GM23338 (cell line): ENCODE data around the gene NOSTRIN. TPM values are rescaled to one million over a fixed set of nuclear protein-coding genes. Genes with fewer than 3 reads are reported as not detected.

ENCODE experiments used
- ATAC-seq: fragments of 200-7000 bp; cut with Tn5 transposase; 3 replicates; pipeline ENCODE4 v1.9.1; 2020
- DNase-seq: peaks from one replicate; pipeline ENCODE4 v3.0.0-alpha.2; 2015; ENCODE audit warnings: low spot score
- H2AFZ ChIP-seq: fragments of 200-600 bp; sonication (generic); 2 replicates; pipeline ENCODE4 v1.8.0; 2016; ENCODE audit warnings: antibody characterized with exemption, mild to moderate bottlenecking, moderate library complexity
- H3F3A ChIP-seq: fragments of 200-600 bp; sonication (generic); replicated peaks from 2 replicates; pipeline ENCODE4 v1.8.0; 2017; ENCODE audit warnings: antibody characterized with exemption, mixed run types, low read depth
- H3K27ac ChIP-seq: fragments of 200-600 bp; sonication (generic); 2 replicates; pipeline ENCODE4 v1.6.1; 2016; ENCODE audit warnings: low read depth
- H3K27me3 ChIP-seq: fragments of 200-600 bp; sonication (generic); 2 replicates; pipeline ENCODE4 v1.8.0; 2016; ENCODE audit warnings: mild to moderate bottlenecking, mixed run types, moderate library complexity; ENCODE audit not compliant: insufficient read depth
- H3K36me3 ChIP-seq: fragments of 200-600 bp; sonication (generic); 2 replicates; pipeline ENCODE4 v1.8.0; 2016; ENCODE audit warnings: mild to moderate bottlenecking; ENCODE audit not compliant: insufficient read depth
- H3K4me1 ChIP-seq: fragments of 200-600 bp; sonication (generic); 2 replicates; pipeline ENCODE4 v1.8.0; 2016; ENCODE audit warnings: mild to moderate bottlenecking, moderate library complexity; ENCODE audit not compliant: insufficient read depth
- H3K4me2 ChIP-seq: fragments of 200-600 bp; sonication (generic); 2 replicates; pipeline ENCODE4 v1.7.1; 2017; ENCODE audit warnings: mixed run types
- H3K4me3 ChIP-seq: fragments of 200-600 bp; sonication (generic); 2 replicates; pipeline ENCODE4 v1.6.1; 2016; ENCODE audit warnings: mixed run types
- H3K79me2 ChIP-seq: fragments of 200-600 bp; sonication (generic); replicated peaks from 2 replicates; pipeline ENCODE4 v1.8.0; 2017; ENCODE audit warnings: mild to moderate bottlenecking; ENCODE audit not compliant: insufficient read depth
- H3K9me2 ChIP-seq: fragments of 200-600 bp; sonication (generic); 2 replicates; pipeline ENCODE4 v1.8.0; 2017; ENCODE audit not compliant: insufficient read depth
- H4K20me1 ChIP-seq: fragments of 200-600 bp; sonication (generic); replicated peaks from 2 replicates; pipeline ENCODE4 v1.8.0; 2017; ENCODE audit warnings: mild to moderate bottlenecking; ENCODE audit not compliant: insufficient read depth
- H3K27ac Mint-ChIP-seq: 2 replicates; pipeline ENCODE4 v1.8.0; 2020; ENCODE audit warnings: inconsistent platforms, mild to moderate bottlenecking, moderate library complexity, mixed read lengths
- H3K27me3 Mint-ChIP-seq: 3 replicates; pipeline ENCODE4 v1.8.0; 2022; ENCODE audit warnings: low read depth, mild to moderate bottlenecking, moderate library complexity, mixed read lengths, inconsistent platforms; ENCODE audit not compliant: insufficient read depth, poor library complexity
- H3K36me3 Mint-ChIP-seq: 3 replicates; pipeline ENCODE4 v1.8.0; 2021; ENCODE audit warnings: low read depth, mild to moderate bottlenecking, inconsistent platforms, moderate library complexity, mixed read lengths
- H3K4me1 Mint-ChIP-seq: 3 replicates; pipeline ENCODE4 v1.8.0; 2020; ENCODE audit warnings: mild to moderate bottlenecking, inconsistent platforms, mixed read lengths
- H3K4me3 Mint-ChIP-seq: 3 replicates; pipeline ENCODE4 v1.8.0; 2021; ENCODE audit warnings: moderate library complexity, mild to moderate bottlenecking, inconsistent platforms, mixed read lengths
- H3K9me3 Mint-ChIP-seq: 3 replicates; pipeline ENCODE4 v1.8.0; 2020; ENCODE audit warnings: moderate library complexity, mild to moderate bottlenecking, inconsistent platforms, mixed read lengths
- CREB1 ChIP-seq: fragments of 250-450 bp; sonication (Bioruptor Pico); IDR thresholded peaks from 2 replicates; pipeline ENCODE4 v1.5.0; 2020; ENCODE audit warnings: low read depth, mild to moderate bottlenecking, moderate library complexity
- EZH2 ChIP-seq: fragments of 200-600 bp; sonication (generic); IDR thresholded peaks from one replicate; pipeline ENCODE4 v1.8.0; 2017; ENCODE audit warnings: antibody characterized with exemption, mild to moderate bottlenecking, low read depth; ENCODE audit not compliant: unreplicated experiment
- EZH2phosphoT487 ChIP-seq: fragments of 200-600 bp; sonication (generic); IDR thresholded peaks from one replicate; pipeline ENCODE4 v1.8.1; 2018; ENCODE audit warnings: antibody characterized with exemption; ENCODE audit not compliant: unreplicated experiment
- JUNB ChIP-seq: IDR thresholded peaks from one replicate; pipeline ENCODE4 v1.6.1; 2016; ENCODE audit warnings: antibody characterized with exemption; ENCODE audit not compliant: unreplicated experiment
- NANOG ChIP-seq: IDR thresholded peaks from 2 replicates; pipeline ENCODE4 v1.6.1; 2016; ENCODE audit warnings: antibody characterized with exemption, borderline replicate concordance
- POLR2AphosphoS5 ChIP-seq: IDR thresholded peaks from 2 replicates; pipeline ENCODE4 v1.6.1; 2016; ENCODE audit warnings: antibody characterized with exemption, low read depth
- STAT1 ChIP-seq: IDR thresholded peaks from one replicate; pipeline ENCODE4 v1.6.1; 2016; ENCODE audit warnings: antibody characterized with exemption; ENCODE audit not compliant: unreplicated experiment
- ZNF114 ChIP-seq: fragments of 250-450 bp; sonication (Bioruptor Pico); IDR thresholded peaks from 2 replicates; pipeline ENCODE4 v1.5.0; 2020; ENCODE audit warnings: mild to moderate bottlenecking, moderate library complexity
- ZNF331 ChIP-seq: fragments of 250-450 bp; sonication (Bioruptor Pico); IDR thresholded peaks from 2 replicates; pipeline ENCODE4 v1.5.0; 2020; ENCODE audit warnings: low read depth, mild to moderate bottlenecking, moderate library complexity
- polyA plus RNA-seq: library from polyadenylated mRNA; unstranded; fragments of >200 nt; fragmentation: Nextera tagmentation; extraction: Ambion mirVana; gene quantifications from 2 replicates; pipeline ENCODE4 v1.2.1, GENCODE V29; 2016
- total RNA-seq: library from RNA; depleted of rRNA; stranded (reverse); fragments of >200 nt; shearing (Covaris generic); gene quantifications from 2 replicates; pipeline ENCODE4 v1.2.3, GENCODE V29; 2014
- TF ChIP-seq, protein P1 (sequence below): IDR thresholded peaks from 2 replicates; pipeline ENCODE4 v1.6.1; 2016; ENCODE audit warnings: antibody characterized with exemption
- TF ChIP-seq, protein P2 (sequence below), 2 experiments: fragments of 200-600 bp in 1 of 2; sonication (generic) in 1 of 2; conservative IDR thresholded peaks; 2 replicates each; pipeline versions ENCODE4 v1.5.1 to v1.6.1; 2016 to 2017; ENCODE audit warnings: antibody characterized with exemption in 2 of 2, low read depth in 2 of 2, mild to moderate bottlenecking in 2 of 2, moderate library complexity in 1 of 2
- TF ChIP-seq, protein P3 (sequence below): fragments of 250-450 bp; sonication (Bioruptor Pico); IDR thresholded peaks from 2 replicates; pipeline ENCODE4 v1.5.0; 2020; ENCODE audit warnings: mild to moderate bottlenecking, moderate library complexity
- TF ChIP-seq, protein P4 (sequence below): IDR thresholded peaks from one replicate; pipeline ENCODE4 v1.6.1; 2018; ENCODE audit warnings: antibody characterized with exemption; ENCODE audit not compliant: unreplicated experiment

The NOSTRIN gene
- total and polyA plus RNA-seq, 2 experiments from 2014 or later: 1.8 TPM; not detected in 1

DNA sequence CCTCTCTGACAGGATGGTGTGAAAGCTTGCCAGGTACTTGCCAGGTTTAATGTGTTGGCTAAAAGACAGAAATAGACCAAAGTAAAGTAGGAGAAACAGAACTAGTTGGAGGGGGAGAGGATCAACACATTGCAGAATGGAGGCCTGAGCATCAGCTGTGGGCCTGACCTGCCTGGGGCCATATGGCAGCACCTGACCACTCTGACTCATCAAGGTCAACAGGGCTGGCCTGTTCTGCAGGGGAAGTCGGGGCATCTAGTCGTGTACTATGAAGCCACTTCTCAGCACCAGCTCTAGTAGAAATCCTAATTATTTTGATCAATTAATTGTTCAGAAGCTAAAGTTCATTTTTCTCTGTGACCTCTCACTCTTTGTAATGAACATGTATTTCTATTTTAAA, 35.8 kb upstream of the NOSTRIN start:
- no peak overlapping the region for H3K4me3 ChIP-seq
- H3K79me2 ChIP-seq: no peaks in the 10 kb centered on the region
- H3K4me1 ChIP-seq: no peaks in the 10 kb centered on the region
- H3F3A ChIP-seq: no peaks in the 10 kb centered on the region
- H3K4me3 Mint-ChIP-seq: no peak overlapping the region
- no peak overlapping the region for H2AFZ ChIP-seq
- peaks cover 10% of the 10 kb centered on the region for H3K36me3 Mint-ChIP-seq
- no peak overlapping the region for H3K4me2 ChIP-seq
- no peaks in the 10 kb centered on the region for H3K4me1 Mint-ChIP-seq
- H3K27ac Mint-ChIP-seq: no peak overlapping the region
- peaks cover 10% of the 10 kb centered on the region for H3K27me3 Mint-ChIP-seq
- no peaks in the 10 kb centered on the region for H3K9me2 ChIP-seq
- H3K36me3 ChIP-seq: no peaks in the 10 kb centered on the region
- no peaks in the 10 kb centered on the region for H3K9me3 Mint-ChIP-seq
- H4K20me1 ChIP-seq: no peaks in the 10 kb centered on the region
- no peaks in the 10 kb centered on the region for H3K27me3 ChIP-seq
- DNase-seq (no peak), ATAC-seq (no peak)
- no peak overlapping the region for H3K27ac ChIP-seq
- TF ChIP-seq NANOG (no peak), CREB1 (CRISPR knock-in tag) (no peak), STAT1 (no peak), ZNF331 (CRISPR knock-in tag) (no peak), JUNB (no peak), ZNF114 (CRISPR knock-in tag) (no peak), EZH2phosphoT487 (no peak), POLR2AphosphoS5 (no peak), EZH2 (no peak)
- TF ChIP-seq, protein P1, sequence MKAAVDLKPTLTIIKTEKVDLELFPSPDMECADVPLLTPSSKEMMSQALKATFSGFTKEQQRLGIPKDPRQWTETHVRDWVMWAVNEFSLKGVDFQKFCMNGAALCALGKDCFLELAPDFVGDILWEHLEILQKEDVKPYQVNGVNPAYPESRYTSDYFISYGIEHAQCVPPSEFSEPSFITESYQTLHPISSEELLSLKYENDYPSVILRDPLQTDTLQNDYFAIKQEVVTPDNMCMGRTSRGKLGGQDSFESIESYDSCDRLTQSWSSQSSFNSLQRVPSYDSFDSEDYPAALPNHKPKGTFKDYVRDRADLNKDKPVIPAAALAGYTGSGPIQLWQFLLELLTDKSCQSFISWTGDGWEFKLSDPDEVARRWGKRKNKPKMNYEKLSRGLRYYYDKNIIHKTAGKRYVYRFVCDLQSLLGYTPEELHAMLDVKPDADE: no peak
- TF ChIP-seq, protein P2, sequence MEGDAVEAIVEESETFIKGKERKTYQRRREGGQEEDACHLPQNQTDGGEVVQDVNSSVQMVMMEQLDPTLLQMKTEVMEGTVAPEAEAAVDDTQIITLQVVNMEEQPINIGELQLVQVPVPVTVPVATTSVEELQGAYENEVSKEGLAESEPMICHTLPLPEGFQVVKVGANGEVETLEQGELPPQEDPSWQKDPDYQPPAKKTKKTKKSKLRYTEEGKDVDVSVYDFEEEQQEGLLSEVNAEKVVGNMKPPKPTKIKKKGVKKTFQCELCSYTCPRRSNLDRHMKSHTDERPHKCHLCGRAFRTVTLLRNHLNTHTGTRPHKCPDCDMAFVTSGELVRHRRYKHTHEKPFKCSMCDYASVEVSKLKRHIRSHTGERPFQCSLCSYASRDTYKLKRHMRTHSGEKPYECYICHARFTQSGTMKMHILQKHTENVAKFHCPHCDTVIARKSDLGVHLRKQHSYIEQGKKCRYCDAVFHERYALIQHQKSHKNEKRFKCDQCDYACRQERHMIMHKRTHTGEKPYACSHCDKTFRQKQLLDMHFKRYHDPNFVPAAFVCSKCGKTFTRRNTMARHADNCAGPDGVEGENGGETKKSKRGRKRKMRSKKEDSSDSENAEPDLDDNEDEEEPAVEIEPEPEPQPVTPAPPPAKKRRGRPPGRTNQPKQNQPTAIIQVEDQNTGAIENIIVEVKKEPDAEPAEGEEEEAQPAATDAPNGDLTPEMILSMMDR (conservative IDR thresholded peaks at IDR 0.05; ENCODE audit: low read depth in 2 of 2): no peak
- TF ChIP-seq, protein P3, sequence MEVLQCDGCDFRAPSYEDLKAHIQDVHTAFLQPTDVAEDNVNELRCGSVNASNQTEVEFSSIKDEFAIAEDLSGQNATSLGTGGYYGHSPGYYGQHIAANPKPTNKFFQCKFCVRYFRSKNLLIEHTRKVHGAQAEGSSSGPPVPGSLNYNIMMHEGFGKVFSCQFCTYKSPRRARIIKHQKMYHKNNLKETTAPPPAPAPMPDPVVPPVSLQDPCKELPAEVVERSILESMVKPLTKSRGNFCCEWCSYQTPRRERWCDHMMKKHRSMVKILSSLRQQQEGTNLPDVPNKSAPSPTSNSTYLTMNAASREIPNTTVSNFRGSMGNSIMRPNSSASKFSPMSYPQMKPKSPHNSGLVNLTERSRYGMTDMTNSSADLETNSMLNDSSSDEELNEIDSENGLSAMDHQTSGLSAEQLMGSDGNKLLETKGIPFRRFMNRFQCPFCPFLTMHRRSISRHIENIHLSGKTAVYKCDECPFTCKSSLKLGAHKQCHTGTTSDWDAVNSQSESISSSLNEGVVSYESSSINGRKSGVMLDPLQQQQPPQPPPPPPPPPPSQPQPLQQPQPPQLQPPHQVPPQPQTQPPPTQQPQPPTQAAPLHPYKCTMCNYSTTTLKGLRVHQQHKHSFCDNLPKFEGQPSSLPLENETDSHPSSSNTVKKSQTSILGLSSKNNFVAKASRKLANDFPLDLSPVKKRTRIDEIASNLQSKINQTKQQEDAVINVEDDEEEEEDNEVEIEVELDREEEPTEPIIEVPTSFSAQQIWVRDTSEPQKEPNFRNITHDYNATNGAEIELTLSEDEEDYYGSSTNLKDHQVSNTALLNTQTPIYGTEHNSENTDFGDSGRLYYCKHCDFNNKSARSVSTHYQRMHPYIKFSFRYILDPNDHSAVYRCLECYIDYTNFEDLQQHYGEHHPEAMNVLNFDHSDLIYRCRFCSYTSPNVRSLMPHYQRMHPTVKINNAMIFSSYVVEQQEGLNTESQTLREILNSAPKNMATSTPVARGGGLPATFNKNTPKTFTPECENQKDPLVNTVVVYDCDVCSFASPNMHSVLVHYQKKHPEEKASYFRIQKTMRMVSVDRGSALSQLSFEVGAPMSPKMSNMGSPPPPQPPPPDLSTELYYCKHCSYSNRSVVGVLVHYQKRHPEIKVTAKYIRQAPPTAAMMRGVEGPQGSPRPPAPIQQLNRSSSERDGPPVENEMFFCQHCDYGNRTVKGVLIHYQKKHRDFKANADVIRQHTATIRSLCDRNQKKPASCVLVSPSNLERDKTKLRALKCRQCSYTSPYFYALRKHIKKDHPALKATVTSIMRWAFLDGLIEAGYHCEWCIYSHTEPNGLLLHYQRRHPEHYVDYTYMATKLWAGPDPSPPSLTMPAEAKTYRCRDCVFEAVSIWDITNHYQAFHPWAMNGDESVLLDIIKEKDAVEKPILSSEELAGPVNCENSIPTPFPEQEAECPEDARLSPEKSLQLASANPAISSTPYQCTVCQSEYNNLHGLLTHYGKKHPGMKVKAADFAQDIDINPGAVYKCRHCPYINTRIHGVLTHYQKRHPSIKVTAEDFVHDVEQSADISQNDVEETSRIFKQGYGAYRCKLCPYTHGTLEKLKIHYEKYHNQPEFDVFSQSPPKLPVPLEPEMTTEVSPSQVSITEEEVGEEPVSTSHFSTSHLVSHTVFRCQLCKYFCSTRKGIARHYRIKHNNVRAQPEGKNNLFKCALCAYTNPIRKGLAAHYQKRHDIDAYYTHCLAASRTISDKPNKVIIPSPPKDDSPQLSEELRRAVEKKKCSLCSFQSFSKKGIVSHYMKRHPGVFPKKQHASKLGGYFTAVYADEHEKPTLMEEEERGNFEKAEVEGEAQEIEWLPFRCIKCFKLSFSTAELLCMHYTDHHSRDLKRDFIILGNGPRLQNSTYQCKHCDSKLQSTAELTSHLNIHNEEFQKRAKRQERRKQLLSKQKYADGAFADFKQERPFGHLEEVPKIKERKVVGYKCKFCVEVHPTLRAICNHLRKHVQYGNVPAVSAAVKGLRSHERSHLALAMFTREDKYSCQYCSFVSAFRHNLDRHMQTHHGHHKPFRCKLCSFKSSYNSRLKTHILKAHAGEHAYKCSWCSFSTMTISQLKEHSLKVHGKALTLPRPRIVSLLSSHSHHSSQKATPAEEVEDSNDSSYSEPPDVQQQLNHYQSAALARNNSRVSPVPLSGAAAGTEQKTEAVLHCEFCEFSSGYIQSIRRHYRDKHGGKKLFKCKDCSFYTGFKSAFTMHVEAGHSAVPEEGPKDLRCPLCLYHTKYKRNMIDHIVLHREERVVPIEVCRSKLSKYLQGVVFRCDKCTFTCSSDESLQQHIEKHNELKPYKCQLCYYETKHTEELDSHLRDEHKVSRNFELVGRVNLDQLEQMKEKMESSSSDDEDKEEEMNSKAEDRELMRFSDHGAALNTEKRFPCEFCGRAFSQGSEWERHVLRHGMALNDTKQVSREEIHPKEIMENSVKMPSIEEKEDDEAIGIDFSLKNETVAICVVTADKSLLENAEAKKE (CRISPR knock-in tag): no peak
- TF ChIP-seq, protein P4, sequence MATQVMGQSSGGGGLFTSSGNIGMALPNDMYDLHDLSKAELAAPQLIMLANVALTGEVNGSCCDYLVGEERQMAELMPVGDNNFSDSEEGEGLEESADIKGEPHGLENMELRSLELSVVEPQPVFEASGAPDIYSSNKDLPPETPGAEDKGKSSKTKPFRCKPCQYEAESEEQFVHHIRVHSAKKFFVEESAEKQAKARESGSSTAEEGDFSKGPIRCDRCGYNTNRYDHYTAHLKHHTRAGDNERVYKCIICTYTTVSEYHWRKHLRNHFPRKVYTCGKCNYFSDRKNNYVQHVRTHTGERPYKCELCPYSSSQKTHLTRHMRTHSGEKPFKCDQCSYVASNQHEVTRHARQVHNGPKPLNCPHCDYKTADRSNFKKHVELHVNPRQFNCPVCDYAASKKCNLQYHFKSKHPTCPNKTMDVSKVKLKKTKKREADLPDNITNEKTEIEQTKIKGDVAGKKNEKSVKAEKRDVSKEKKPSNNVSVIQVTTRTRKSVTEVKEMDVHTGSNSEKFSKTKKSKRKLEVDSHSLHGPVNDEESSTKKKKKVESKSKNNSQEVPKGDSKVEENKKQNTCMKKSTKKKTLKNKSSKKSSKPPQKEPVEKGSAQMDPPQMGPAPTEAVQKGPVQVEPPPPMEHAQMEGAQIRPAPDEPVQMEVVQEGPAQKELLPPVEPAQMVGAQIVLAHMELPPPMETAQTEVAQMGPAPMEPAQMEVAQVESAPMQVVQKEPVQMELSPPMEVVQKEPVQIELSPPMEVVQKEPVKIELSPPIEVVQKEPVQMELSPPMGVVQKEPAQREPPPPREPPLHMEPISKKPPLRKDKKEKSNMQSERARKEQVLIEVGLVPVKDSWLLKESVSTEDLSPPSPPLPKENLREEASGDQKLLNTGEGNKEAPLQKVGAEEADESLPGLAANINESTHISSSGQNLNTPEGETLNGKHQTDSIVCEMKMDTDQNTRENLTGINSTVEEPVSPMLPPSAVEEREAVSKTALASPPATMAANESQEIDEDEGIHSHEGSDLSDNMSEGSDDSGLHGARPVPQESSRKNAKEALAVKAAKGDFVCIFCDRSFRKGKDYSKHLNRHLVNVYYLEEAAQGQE: no peak
